Measurements from ENCODE around the gene CEP72. TPM values are rescaled to one million over a fixed set of nuclear protein-coding genes. Genes with fewer than 3 reads are reported as not detected.
"Not testable (repeated sequence)": the region's sequence is repeated elsewhere in the genome, so short reads cannot be mapped to it uniquely, and the experiment has no call there.

CEP72 gene
- total RNA-seq, 2 experiments from 2014 or later = 24.1 to 24.2 TPM

GRCh38 chr5:684751-685216 lies 72.6 kb downstream of the CEP72 start:
- Mint-ChIP-seq H3K9me3 (no peaks in the 10 kb centered on the region), H3K4me1 (no peaks in the 10 kb centered on the region), H3K27ac (no peak overlapping the region), H3K36me3 (ENCODE audit: low read depth) (no peaks in the 10 kb centered on the region), H3K27me3 (no peaks in the 10 kb centered on the region), H3K4me3 (no peak overlapping the region)
- no peak for DNase-seq
- ChIA-PET CTCF (no interaction called here), POLR2A (no interaction called here)

- ChIA-PET POLR2A (no interaction called here), CTCF (no interaction called here)
- no peaks in the 10 kb centered on the region for H3K27me3 Mint-ChIP-seq
- no peak overlapping the region for H3K27ac Mint-ChIP-seq
- no peaks in the 10 kb centered on the region for H3K36me3 Mint-ChIP-seq (ENCODE audit: low read depth)
- H3K4me1 Mint-ChIP-seq = no peaks in the 10 kb centered on the region
- peak; percentile 11 for DNase-seq
- H3K4me3 Mint-ChIP-seq = no peak overlapping the region
- H3K9me3 Mint-ChIP-seq = no peaks in the 10 kb centered on the region
Measured at GRCh38 chr5:685262-686171, 73.4 kb downstream of the CEP72 start.

- CTCF ChIA-PET; H3K27me3 Mint-ChIP-seq; H3K36me3 Mint-ChIP-seq (ENCODE audit: low read depth); H3K4me1 Mint-ChIP-seq; H3K9me3 Mint-ChIP-seq; H3K27ac Mint-ChIP-seq; H3K4me3 Mint-ChIP-seq; POLR2A ChIA-PET: not testable (repeated sequence)
- peak; percentile 14 for DNase-seq
Measured at GRCh38 chr5:686172-686523, 74.0 kb downstream of the CEP72 start.

- POLR2A ChIA-PET; H3K27ac Mint-ChIP-seq; H3K9me3 Mint-ChIP-seq; CTCF ChIA-PET; H3K4me1 Mint-ChIP-seq; H3K27me3 Mint-ChIP-seq; H3K36me3 Mint-ChIP-seq (ENCODE audit: low read depth); DNase-seq; H3K4me3 Mint-ChIP-seq: not testable (repeated sequence)
Measured at GRCh38 chr5:686936-687335, 74.8 kb downstream of the CEP72 start.

GRCh38 chr5:688348-689010 lies 76.3 kb downstream of the CEP72 start:
- H3K4me3 Mint-ChIP-seq; H3K27ac Mint-ChIP-seq; H3K27me3 Mint-ChIP-seq; H3K4me1 Mint-ChIP-seq; POLR2A ChIA-PET; H3K36me3 Mint-ChIP-seq (ENCODE audit: low read depth); CTCF ChIA-PET; H3K9me3 Mint-ChIP-seq: not testable (repeated sequence)
- peak; percentile 9 for DNase-seq

- CTCF ChIA-PET, POLR2A ChIA-PET: not testable (repeated sequence)
Measured at GRCh38 chr5:690293-690692, 78.2 kb downstream of the CEP72 start.

GRCh38 chr5:691049-691448 lies 78.9 kb downstream of the CEP72 start:
- H3K27ac Mint-ChIP-seq; H3K27me3 Mint-ChIP-seq; CTCF ChIA-PET; H3K9me3 Mint-ChIP-seq; H3K4me1 Mint-ChIP-seq; POLR2A ChIA-PET; DNase-seq; H3K36me3 Mint-ChIP-seq (ENCODE audit: low read depth); H3K4me3 Mint-ChIP-seq: not testable (repeated sequence)

More at GRCh38 chr5:690293-690692, 78.2 kb downstream of the CEP72 start:
- not testable (repeated sequence) for H3K4me3 Mint-ChIP-seq; H3K9me3 Mint-ChIP-seq; DNase-seq; H3K27me3 Mint-ChIP-seq; H3K4me1 Mint-ChIP-seq; H3K36me3 Mint-ChIP-seq (ENCODE audit: low read depth); H3K27ac Mint-ChIP-seq

GRCh38 chr5:691817-692528 lies 79.8 kb downstream of the CEP72 start:
- ChIA-PET POLR2A (no interaction called here), CTCF (no interaction called here)
- Mint-ChIP-seq H3K36me3 (ENCODE audit: low read depth) (no peaks in the 10 kb centered on the region), H3K4me3 (no peak overlapping the region), H3K9me3 (no peaks in the 10 kb centered on the region), H3K4me1 (no peaks in the 10 kb centered on the region), H3K27ac (no peak overlapping the region), H3K27me3 (no peaks in the 10 kb centered on the region)
- DNase-seq = no peak

- POLR2A ChIA-PET; H3K27me3 Mint-ChIP-seq; H3K4me1 Mint-ChIP-seq; H3K36me3 Mint-ChIP-seq (ENCODE audit: low read depth); H3K4me3 Mint-ChIP-seq; H3K9me3 Mint-ChIP-seq; H3K27ac Mint-ChIP-seq; CTCF ChIA-PET: not testable (repeated sequence)
- DNase-seq = peak; percentile 15
Measured at GRCh38 chr5:692529-693041, 80.4 kb downstream of the CEP72 start.

- H3K36me3 Mint-ChIP-seq (ENCODE audit: low read depth); CTCF ChIA-PET; H3K9me3 Mint-ChIP-seq; POLR2A ChIA-PET; H3K27me3 Mint-ChIP-seq; H3K4me1 Mint-ChIP-seq; H3K27ac Mint-ChIP-seq; H3K4me3 Mint-ChIP-seq: not testable (repeated sequence)
- peak; percentile 84 for DNase-seq
Measured at GRCh38 chr5:693271-694041, 81.3 kb downstream of the CEP72 start, which contains the start of gene TPPP. TSS of gene TPPP (minus strand) at chr5:693352. CDS start at chr5:678060, 15,292 bp downstream.

- H3K27ac Mint-ChIP-seq; H3K9me3 Mint-ChIP-seq; H3K36me3 Mint-ChIP-seq (ENCODE audit: low read depth); H3K4me1 Mint-ChIP-seq; CTCF ChIA-PET; H3K4me3 Mint-ChIP-seq; POLR2A ChIA-PET: not testable (repeated sequence)
- peaks cover 12% of the 10 kb centered on the region for H3K27me3 Mint-ChIP-seq
- peak; percentile 15 for DNase-seq
Measured at GRCh38 chr5:694042-694431, 81.9 kb downstream of the CEP72 start.

GRCh38 chr5:695475-695874 lies 83.3 kb downstream of the CEP72 start:
- CTCF ChIA-PET; H3K4me3 Mint-ChIP-seq; DNase-seq; POLR2A ChIA-PET; H3K4me1 Mint-ChIP-seq; H3K27ac Mint-ChIP-seq; H3K9me3 Mint-ChIP-seq; H3K36me3 Mint-ChIP-seq (ENCODE audit: low read depth): not testable (repeated sequence)
- peaks cover 19% of the 10 kb centered on the region for H3K27me3 Mint-ChIP-seq

GRCh38 chr5:696191-696590 lies 84.1 kb downstream of the CEP72 start:
- H3K4me1 Mint-ChIP-seq; H3K27ac Mint-ChIP-seq; H3K4me3 Mint-ChIP-seq; H3K9me3 Mint-ChIP-seq; DNase-seq; CTCF ChIA-PET; POLR2A ChIA-PET; H3K36me3 Mint-ChIP-seq (ENCODE audit: low read depth): not testable (repeated sequence)
- peaks cover 19% of the 10 kb centered on the region for H3K27me3 Mint-ChIP-seq
